ENCODE results near the gene RPL4.

- TF ChIP-seq CTCF (IDR thresholded peaks at IDR 0.05; ENCODE audit: low read depth, low read length, poor library complexity, severe bottlenecking) (no peak), EZH2phosphoT487 (IDR thresholded peaks at IDR 0.05; ENCODE audit: borderline replicate concordance, low read length) (no peak)
Measured at GRCh38 chr15:66489179-66489791, 15.4 kb downstream of the RPL4 start.
